ENCODE results near the gene THUMPD3.

Gene THUMPD3

GRCh38 chr3:9408546-9408945, 45.7 kb downstream of the THUMPD3 start:
- Histone ChIP-seq H3K9me3 (ENCODE audit: insufficient read depth, low read length) (no peaks in the 10 kb centered on the region), H4K20me1 (ENCODE audit: insufficient read depth, low read length) (peaks cover 98% of the 10 kb centered on the region), H3K36me3 (replicated peaks; ENCODE audit: low read depth, low read length) (peaks cover 8% of the 10 kb centered on the region), H3K4me1 (ENCODE audit: low read length) (peaks cover 39% of the 10 kb centered on the region), H3K4me2 (ENCODE audit: low read length) (no peak overlapping the region), H3K79me2 (ENCODE audit: low read length) (peaks cover 100% of the 10 kb centered on the region), H3K27ac (ENCODE audit: low read length) (no peak overlapping the region), H3K9ac (ENCODE audit: low read length) (no peak overlapping the region), H2AFZ (ENCODE audit: low read depth, low read length) (no peak overlapping the region), H3K4me3 (ENCODE audit: low read length) (no peak overlapping the region), H3K27me3 (ENCODE audit: low read depth, low read length) (no peaks in the 10 kb centered on the region)
- TF ChIP-seq EZH2phosphoT487 (IDR thresholded peaks at IDR 0.05; ENCODE audit: low read depth) (no peak), CTCF (IDR thresholded peaks at IDR 0.05; ENCODE audit: low read depth, low read length) (no peak)

- Histone ChIP-seq H3K9me3 (ENCODE audit: insufficient read depth, low read length) (no peaks in the 10 kb centered on the region), H3K27me3 (ENCODE audit: low read depth, low read length) (no peaks in the 10 kb centered on the region), H3K4me3 (ENCODE audit: low read length) (peak overlapping the region; percentile 39), H3K4me1 (ENCODE audit: low read length) (peaks cover 30% of the 10 kb centered on the region), H3K9ac (ENCODE audit: low read length) (no peak overlapping the region; the same call in 1 of the 2 replicates), H3K79me2 (ENCODE audit: low read length) (peaks cover 100% of the 10 kb centered on the region), H3K27ac (ENCODE audit: low read length) (peak overlapping the region; percentile 64), H2AFZ (ENCODE audit: low read depth, low read length) (no peak overlapping the region), H4K20me1 (ENCODE audit: insufficient read depth, low read length) (peaks cover 98% of the 10 kb centered on the region), H3K4me2 (ENCODE audit: low read length) (peak overlapping the region; percentile 60), H3K36me3 (replicated peaks; ENCODE audit: low read depth, low read length) (peaks cover 12% of the 10 kb centered on the region)
- no peak for TF ChIP-seq CTCF (IDR thresholded peaks at IDR 0.05; ENCODE audit: low read depth, low read length)
- TF ChIP-seq EZH2phosphoT487 (IDR thresholded peaks at IDR 0.05; ENCODE audit: low read depth): no peak
Measured at GRCh38 chr3:9409981-9410854, 47.4 kb downstream of the THUMPD3 start.

- TF ChIP-seq CTCF (IDR thresholded peaks at IDR 0.05; ENCODE audit: low read depth, low read length): no peak
- Histone ChIP-seq H4K20me1 (ENCODE audit: insufficient read depth, low read length) (peaks cover 98% of the 10 kb centered on the region), H3K4me3 (ENCODE audit: low read length) (no peak overlapping the region), H2AFZ (ENCODE audit: low read depth, low read length) (no peak overlapping the region), H3K36me3 (replicated peaks; ENCODE audit: low read depth, low read length) (peaks cover 16% of the 10 kb centered on the region), H3K4me2 (ENCODE audit: low read length) (no peak overlapping the region), H3K4me1 (ENCODE audit: low read length) (peaks cover 30% of the 10 kb centered on the region), H3K27ac (ENCODE audit: low read length) (no peak overlapping the region), H3K9ac (ENCODE audit: low read length) (no peak overlapping the region), H3K27me3 (ENCODE audit: low read depth, low read length) (no peaks in the 10 kb centered on the region), H3K9me3 (ENCODE audit: insufficient read depth, low read length) (no peaks in the 10 kb centered on the region), H3K79me2 (ENCODE audit: low read length) (peaks cover 100% of the 10 kb centered on the region)
Measured at GRCh38 chr3:9411302-9411701, 48.4 kb downstream of the THUMPD3 start.

GRCh38 chr3:9412293-9412692, 49.4 kb downstream of the THUMPD3 start:
- Histone ChIP-seq H3K4me1 (ENCODE audit: low read length) (peaks cover 24% of the 10 kb centered on the region), H3K9ac (ENCODE audit: low read length) (no peak overlapping the region), H3K27ac (ENCODE audit: low read length) (no peak overlapping the region), H3K27me3 (ENCODE audit: low read depth, low read length) (no peaks in the 10 kb centered on the region), H3K4me3 (ENCODE audit: low read length) (no peak overlapping the region), H3K79me2 (ENCODE audit: low read length) (peaks cover 100% of the 10 kb centered on the region), H2AFZ (ENCODE audit: low read depth, low read length) (no peak overlapping the region), H3K4me2 (ENCODE audit: low read length) (no peak overlapping the region), H3K36me3 (replicated peaks; ENCODE audit: low read depth, low read length) (peaks cover 19% of the 10 kb centered on the region), H4K20me1 (ENCODE audit: insufficient read depth, low read length) (peaks cover 98% of the 10 kb centered on the region), H3K9me3 (ENCODE audit: insufficient read depth, low read length) (no peaks in the 10 kb centered on the region)
- TF ChIP-seq CTCF (IDR thresholded peaks at IDR 0.05; ENCODE audit: low read depth, low read length): no peak
- no peak for TF ChIP-seq EZH2phosphoT487 (IDR thresholded peaks at IDR 0.05; ENCODE audit: low read depth)

All from OCI-LY3 (cell line).